GM19395 (cell line): ENCODE measurements around the gene AAMP.
A peak's percentile ranks its signal among the peaks of the same experiment; 100 is the strongest.

Source experiments
- ATAC-seq: cut with Tn5 transposase; IDR thresholded peaks from one replicate; pipeline ENCODE4 v1.9.1; 2021; ENCODE audit warnings: mild to moderate bottlenecking, moderate library complexity; ENCODE audit not compliant: unreplicated experiment

The AAMP gene

GRCh38 chr2:218294430-218295022 lies 24.6 kb upstream of the AAMP start:
- ATAC-seq = no peak

DNA sequence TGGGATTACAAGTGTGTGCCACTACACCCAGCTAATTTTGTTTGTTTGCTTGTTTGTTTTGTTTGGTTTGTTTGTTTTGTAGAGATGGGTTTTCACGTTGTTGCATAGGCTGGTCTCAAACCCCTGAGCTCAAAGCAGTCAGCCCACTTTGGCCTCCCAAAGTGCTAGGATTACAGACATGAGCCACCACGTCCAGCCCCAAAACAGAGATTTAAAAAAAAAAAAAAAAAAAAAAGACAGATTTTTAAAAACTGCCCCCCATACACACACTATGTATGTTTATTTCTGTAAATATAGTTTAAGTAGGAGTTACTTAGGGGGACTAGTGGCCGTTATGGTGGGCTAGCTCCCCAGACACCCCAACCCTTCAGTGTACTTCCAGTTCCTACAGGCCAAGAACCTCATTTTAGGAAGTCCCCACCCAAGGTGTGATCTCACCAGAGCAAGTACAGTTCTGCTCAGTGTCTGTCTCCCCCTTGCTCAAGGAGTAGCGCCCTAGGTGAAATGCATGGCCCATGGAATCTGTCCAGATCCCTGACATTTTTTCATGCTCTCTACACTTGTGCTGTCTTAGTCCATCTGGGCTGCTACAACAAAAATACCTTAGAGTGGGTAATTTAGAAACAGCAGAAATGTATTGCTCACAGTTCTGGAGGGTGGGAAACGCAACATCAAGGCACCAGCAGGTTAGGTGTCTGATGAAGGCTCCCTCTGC lies 23.9 kb upstream of the AAMP start:
- no peak for ATAC-seq

DNA sequence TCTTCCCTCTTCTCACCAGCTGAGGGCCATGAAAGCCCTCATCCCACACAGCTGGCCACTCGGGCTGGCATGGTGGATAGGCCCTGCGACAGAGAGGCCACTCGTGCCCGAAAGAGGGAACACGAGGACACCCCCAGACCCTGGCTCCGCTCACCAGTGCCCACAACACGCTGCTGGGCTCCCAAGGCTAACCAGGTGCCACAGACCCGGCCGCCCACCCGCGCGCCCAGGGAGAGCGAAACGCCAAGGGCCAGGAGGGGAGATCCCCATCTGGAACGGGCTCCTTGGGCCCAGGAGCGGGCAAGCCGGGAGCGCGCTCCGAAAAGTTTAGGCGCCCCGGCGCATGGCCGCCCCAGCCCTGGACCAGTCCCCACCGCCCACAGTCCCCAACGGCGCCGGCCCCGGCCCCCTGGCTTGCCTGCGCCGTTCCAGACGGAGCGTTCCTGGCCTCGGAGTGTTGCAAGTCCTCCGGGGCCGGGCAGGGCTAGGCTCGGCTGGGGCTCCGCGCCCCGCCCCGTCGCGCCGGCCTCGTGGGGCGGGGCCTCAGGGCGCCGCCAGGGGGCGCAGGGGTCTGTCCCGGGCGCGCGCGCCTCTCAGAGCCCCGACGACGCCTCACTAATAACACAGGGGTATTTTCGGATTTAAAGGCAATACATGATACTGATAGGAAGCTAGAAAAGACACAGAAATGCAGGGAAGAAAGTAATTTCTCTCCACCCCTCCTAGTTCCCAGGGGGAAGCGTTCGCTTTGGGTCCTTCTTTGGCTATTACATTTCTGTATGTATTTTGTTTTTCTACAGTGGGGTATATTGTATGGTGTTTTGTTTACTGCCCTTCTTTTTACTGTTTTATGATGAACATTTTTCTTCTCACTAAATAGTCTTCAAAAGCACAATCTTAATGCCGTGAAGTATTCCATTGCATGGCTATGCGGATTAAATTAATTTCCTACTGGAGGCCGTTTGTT lies 22.4 kb upstream of the AAMP start, which contains the start of gene TMBIM1:
Gene TMBIM1, minus strand, starts transcription at position 456 of the 967 bp plus-strand sequence. CDS start 10,362 bp downstream, outside the sequence.
- peak; percentile 72 for ATAC-seq

DNA sequence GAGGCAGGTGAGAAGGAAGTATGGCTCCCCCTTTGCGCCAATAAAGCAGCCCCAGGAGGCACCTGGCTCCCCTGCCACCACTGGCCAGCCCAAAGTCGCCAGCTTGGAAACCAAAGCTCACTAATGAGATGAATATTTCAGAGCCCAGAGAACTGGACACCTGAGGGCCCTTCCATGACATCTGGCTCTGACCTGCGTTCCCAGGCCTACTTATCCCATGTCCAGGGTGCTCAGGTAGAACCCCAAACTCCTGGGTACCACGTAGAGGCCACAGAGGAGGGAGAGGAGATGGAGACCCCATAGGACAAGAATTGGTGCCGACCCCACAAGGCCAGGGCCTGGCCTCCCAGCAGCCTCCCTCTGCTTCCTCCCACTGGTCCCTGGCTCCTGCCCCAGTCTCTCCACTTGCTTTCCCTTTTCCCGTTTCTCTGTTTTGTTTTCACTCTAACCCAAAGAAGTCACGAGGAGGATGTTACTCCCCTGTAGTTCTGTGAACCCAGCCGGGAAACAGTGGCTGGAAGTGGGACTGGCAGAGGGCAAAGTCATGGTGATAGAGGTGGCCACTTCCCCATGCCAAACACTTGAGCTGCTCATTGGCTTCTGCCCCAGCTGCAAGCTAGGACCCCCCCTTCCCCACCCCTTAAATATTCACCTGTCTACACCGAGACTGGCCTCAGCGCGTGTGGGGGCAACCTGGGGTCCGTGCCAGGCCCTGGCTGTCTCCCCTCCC lies 21.5 kb upstream of the AAMP start:
- no peak for ATAC-seq

- ATAC-seq = peak; percentile 54
Measured at GRCh38 chr2:218290316-218291261, 20.7 kb upstream of the AAMP start.

GRCh38 chr2:218289639-218290315 lies 19.8 kb upstream of the AAMP start:
- ATAC-seq = no peak

GRCh38 chr2:218286570-218287459 lies 16.9 kb upstream of the AAMP start:
- peak; percentile 70 for ATAC-seq

DNA sequence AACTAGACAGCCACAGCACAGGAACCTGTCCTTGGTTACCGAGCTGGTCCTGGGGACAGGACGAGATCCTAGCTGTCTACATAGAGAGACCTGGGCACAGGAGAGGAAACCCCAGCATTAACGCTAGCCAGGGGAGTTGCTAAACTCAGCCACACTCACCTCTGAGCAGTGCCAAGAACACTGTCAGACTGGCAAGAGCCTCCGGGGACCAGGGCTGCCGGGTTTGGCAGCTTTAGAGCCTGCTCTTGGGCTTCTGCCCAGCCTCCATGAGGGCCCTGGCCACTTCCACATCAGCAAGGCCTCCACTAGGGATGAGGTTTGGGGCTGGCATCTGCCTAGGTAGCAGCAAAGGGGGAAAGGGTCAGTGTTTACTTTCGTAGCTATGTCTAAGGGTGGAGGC lies 15.7 kb upstream of the AAMP start:
- no peak for ATAC-seq

DNA sequence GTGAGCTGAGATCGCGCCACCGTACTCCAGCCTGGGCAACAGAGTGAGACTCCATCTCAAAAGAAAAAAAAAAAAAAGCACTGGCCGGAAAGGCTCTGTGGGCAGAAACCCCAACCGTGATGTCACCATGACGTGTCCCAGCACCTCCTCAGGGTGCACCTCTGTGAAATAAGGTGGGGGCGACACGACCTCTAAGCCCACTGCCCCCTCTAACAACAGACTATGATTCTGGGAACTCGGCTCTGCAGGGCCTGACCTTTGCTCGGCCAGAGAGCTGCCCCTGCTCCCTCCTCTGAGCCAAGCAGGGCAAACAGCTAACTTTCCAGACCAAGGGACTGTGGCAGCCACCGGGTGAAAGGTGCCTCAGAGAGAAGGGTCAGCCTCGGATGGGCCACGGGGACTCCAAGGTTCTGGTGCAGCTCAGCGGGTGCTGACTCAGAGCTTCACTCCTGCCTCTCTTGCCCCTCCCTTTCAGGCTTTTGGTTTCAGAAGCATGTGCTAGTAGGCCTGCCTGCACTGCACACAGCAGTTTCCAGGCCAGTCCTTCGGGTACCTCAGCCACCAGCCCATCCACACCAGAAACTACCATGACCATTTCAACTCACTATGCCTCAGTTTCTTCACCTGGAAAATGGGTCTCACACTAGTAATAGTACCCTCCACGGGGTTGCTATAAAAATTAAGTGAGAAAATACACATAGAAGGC lies 14.3 kb upstream of the AAMP start:
- peak; percentile 50 for ATAC-seq

GRCh38 chr2:218282173-218282991 lies 12.4 kb upstream of the AAMP start:
- ATAC-seq = no peak

GRCh38 chr2:218281449-218281848 lies 11.5 kb upstream of the AAMP start:
- ATAC-seq = no peak

DNA sequence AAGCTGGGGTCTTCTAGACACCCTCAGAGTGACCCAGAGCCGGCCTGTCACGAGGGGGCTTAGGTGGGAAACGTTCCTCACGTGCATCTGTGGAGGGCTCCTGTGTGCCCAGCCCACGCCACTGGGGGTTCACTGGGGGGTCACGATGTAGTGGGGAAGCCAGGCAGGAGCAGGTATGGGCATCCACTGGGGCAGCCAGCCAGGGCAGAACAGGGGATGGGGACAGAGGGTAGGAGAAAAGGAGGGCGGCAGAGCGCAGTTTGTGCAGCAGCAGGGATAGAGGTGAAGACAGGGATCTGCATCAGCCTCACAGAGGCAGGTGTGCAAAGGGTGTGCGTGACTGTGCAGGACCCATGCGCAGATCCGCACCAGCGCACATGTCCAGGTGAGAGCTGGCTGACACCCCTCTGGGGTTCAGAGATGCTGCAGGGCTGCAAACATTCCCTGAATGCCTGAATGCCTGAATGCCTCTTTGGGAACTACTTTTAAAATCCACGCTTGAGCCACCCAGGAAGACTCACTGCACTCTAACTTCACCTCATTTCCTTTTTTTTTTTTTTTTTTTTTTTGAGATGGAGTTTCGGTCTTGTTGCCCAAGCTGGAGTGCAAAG lies 10.4 kb upstream of the AAMP start:
- ATAC-seq = no peak

- ATAC-seq = no peak
Measured at GRCh38 chr2:218278531-218279360, 8.8 kb upstream of the AAMP start.

DNA sequence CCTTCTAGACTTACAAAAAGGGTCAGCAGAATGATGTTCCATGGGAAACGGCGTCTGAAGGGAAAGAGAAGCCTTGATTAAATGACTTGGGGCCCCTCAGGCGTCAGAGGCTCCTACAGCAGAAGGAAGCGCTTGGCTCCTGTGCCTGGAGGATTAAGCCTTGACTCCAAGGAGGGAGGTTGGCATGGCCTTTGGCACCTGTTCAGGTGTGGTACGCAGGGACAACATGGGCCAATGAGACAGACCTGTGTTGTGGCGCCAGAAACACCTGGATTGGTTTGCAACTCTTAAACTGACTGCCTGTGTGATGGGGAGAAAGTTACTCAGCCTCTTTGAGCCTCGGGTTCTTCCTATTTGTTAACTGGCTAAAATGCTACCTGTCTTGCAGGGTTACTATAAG lies 8.0 kb upstream of the AAMP start:
- ATAC-seq = no peak

GRCh38 chr2:218276986-218277755 lies 7.2 kb upstream of the AAMP start:
- no peak for ATAC-seq
